WTC11 (cell line): ENCODE data around the gene LACC1.

Source experiments
- AR ChIP-seq: fragments of 250-450 bp; sonication (Bioruptor Pico); IDR thresholded peaks from 2 replicates; pipeline ENCODE4 v1.9.0; 2021; ENCODE audit warnings: mild to moderate bottlenecking
- CREB1 ChIP-seq: sonication (generic); formaldehyde crosslinking; IDR thresholded peaks from 2 replicates; pipeline ENCODE4 v1.8.0; 2023; ENCODE audit warnings: mild to moderate bottlenecking, missing genetic modification reagents
- CTCF ChIP-seq: fragments of 200-600 bp; IDR thresholded peaks from 2 replicates; pipeline ENCODE4 v1.8.0; 2022; ENCODE audit warnings: antibody characterized with exemption
- ERG ChIP-seq: fragments of 250-450 bp; sonication (Bioruptor Pico); IDR thresholded peaks from 2 replicates; pipeline ENCODE4 v1.8.0; 2021; ENCODE audit warnings: mild to moderate bottlenecking
- GRHL2 ChIP-seq: fragments of 250-450 bp; sonication (Bioruptor Pico); IDR thresholded peaks from 2 replicates; pipeline ENCODE4 v1.8.0; 2022; ENCODE audit warnings: mild to moderate bottlenecking, moderate library complexity; ENCODE audit not compliant: insufficient replicate concordance, severe bottlenecking
- TEAD1 ChIP-seq: sonication (generic); formaldehyde crosslinking; IDR thresholded peaks from 2 replicates; pipeline ENCODE4 v1.8.0; 2022; ENCODE audit warnings: mild to moderate bottlenecking, missing genetic modification reagents
- USF1 ChIP-seq: sonication (generic); formaldehyde crosslinking; IDR thresholded peaks from 2 replicates; pipeline ENCODE4 v1.8.0; 2022; ENCODE audit warnings: mild to moderate bottlenecking, missing genetic modification reagents
- USF2 ChIP-seq: sonication (generic); formaldehyde crosslinking; IDR thresholded peaks from 2 replicates; pipeline ENCODE4 v1.8.1; 2023; ENCODE audit warnings: mild to moderate bottlenecking, missing genetic modification reagents, moderate library complexity
- ZNF512 ChIP-seq: sonication (generic); formaldehyde crosslinking; IDR thresholded peaks from 2 replicates; pipeline ENCODE4 v1.8.1; 2022; ENCODE audit warnings: missing genetic modification reagents, borderline replicate concordance
- ZNF532 ChIP-seq: fragments of 250-450 bp; sonication (Bioruptor Pico); IDR thresholded peaks from 2 replicates; pipeline ENCODE4 v1.9.0; 2021; ENCODE audit warnings: mild to moderate bottlenecking, borderline replicate concordance

- no peak for TF ChIP-seq GRHL2 (CRISPR knock-in tag)
- no peak for TF ChIP-seq AR (CRISPR knock-in tag)
- no peak for TF ChIP-seq CREB1 (CRISPR knock-in tag)
- TF ChIP-seq ERG (CRISPR knock-in tag) = no peak
- no peak for TF ChIP-seq TEAD1 (CRISPR knock-in tag)
- TF ChIP-seq CTCF = no peak
- no peak for TF ChIP-seq ZNF532 (CRISPR knock-in tag)
- no peak for TF ChIP-seq ZNF512 (CRISPR knock-in tag)
- TF ChIP-seq USF2 (CRISPR knock-in tag) = no peak
- no peak for TF ChIP-seq USF1 (CRISPR knock-in tag)
These were observed 32.2 kb downstream of the LACC1 start for GRCh38 chr13:43911871-43912270.
